Measurements from ENCODE around the gene RPS14.
"Not testable (repeated sequence)": the region's sequence is repeated elsewhere in the genome, so short reads cannot be mapped to it uniquely, and the experiment has no call there.

Gene RPS14

DNA sequence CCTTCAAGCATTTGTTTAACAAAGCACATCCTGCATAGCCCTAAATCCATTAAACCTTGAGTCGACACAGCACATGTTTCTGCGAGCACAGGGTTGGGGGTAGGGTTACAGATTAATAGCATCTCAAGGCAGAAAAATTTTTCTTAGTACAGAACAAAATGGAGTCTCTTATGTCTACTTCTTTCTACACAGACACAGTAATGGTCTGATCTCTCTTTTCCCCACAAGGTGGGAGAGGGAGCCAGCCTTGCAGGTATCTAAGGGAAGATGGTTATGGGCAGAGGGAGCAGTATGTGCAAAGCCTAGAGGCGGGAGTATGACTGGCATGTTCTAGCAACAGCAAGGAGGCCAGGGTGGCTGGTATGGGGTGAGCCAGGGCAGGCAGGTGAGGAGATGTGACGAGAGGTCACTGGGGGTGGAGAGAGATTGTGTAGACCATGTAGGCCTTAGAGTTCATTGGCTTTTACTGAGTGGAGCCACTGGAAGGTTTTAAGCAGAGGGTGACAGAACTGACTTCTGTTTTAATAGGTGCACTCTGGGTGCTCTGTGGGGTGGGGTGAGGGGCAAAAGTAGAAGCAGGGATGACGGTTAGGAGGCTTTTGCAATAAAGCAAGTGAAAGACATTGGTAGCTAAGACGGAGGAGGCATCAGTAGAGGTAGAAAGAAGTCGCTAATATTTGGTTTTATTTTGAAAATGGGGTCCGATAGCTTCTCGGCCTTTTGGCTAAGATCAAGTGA is 5.1 kb upstream of the RPS14 start:
- Mint-ChIP-seq H3K27ac (no peak overlapping the region), H3K4me1 (peaks cover 9% of the 10 kb centered on the region), H3K27me3 (ENCODE audit: low read depth, poor library complexity) (no peaks in the 10 kb centered on the region), H3K9me3 (peaks cover 19% of the 10 kb centered on the region), H3K36me3 (ENCODE audit: low read depth) (peaks cover 6% of the 10 kb centered on the region), H3K4me3 (no peak overlapping the region)
- no peak for DNase-seq
- TF ChIP-seq, protein P1, sequence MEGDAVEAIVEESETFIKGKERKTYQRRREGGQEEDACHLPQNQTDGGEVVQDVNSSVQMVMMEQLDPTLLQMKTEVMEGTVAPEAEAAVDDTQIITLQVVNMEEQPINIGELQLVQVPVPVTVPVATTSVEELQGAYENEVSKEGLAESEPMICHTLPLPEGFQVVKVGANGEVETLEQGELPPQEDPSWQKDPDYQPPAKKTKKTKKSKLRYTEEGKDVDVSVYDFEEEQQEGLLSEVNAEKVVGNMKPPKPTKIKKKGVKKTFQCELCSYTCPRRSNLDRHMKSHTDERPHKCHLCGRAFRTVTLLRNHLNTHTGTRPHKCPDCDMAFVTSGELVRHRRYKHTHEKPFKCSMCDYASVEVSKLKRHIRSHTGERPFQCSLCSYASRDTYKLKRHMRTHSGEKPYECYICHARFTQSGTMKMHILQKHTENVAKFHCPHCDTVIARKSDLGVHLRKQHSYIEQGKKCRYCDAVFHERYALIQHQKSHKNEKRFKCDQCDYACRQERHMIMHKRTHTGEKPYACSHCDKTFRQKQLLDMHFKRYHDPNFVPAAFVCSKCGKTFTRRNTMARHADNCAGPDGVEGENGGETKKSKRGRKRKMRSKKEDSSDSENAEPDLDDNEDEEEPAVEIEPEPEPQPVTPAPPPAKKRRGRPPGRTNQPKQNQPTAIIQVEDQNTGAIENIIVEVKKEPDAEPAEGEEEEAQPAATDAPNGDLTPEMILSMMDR (IDR thresholded peaks at IDR 0.05) = no peak

DNA sequence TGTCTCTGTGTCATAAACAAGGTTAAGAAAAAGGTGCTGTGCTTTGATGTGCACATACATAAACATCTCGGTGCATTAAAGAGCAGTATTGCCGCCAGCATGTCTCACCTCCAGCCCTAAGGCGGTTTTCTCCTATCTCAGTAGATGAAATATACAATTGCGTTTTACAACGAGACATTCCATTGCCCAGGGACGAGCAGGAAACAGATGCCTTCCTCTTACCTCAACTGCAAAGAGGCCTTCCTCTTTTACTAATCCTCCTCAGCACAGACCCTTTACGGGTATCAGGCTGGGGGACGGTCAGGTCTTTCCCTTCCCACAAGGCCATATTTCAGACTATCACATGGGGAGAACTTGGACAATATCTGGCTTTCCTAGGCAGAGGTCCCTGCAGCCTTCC is 4.5 kb upstream of the RPS14 start:
- DNase-seq, H3K4me3 Mint-ChIP-seq: not testable (repeated sequence)
- peaks cover 21% of the 10 kb centered on the region for H3K9me3 Mint-ChIP-seq

GRCh38 chr5:150452914-150453313 is 3.4 kb upstream of the RPS14 start:
- Mint-ChIP-seq H3K9me3 (peaks cover 21% of the 10 kb centered on the region), H3K27ac (no peak overlapping the region), H3K27me3 (ENCODE audit: low read depth, poor library complexity) (no peaks in the 10 kb centered on the region), H3K4me3 (no peak overlapping the region), H3K4me1 (peaks cover 12% of the 10 kb centered on the region), H3K36me3 (ENCODE audit: low read depth) (peaks cover 17% of the 10 kb centered on the region)
- no peak for DNase-seq
- TF ChIP-seq, protein P1 (IDR thresholded peaks at IDR 0.05) = no peak

More for the DNA sequence above, 4.5 kb upstream of the RPS14 start:
- not testable (repeated sequence) for H3K36me3 Mint-ChIP-seq (ENCODE audit: low read depth); H3K27ac Mint-ChIP-seq; H3K4me1 Mint-ChIP-seq; H3K27me3 Mint-ChIP-seq (ENCODE audit: low read depth, poor library complexity)

DNA sequence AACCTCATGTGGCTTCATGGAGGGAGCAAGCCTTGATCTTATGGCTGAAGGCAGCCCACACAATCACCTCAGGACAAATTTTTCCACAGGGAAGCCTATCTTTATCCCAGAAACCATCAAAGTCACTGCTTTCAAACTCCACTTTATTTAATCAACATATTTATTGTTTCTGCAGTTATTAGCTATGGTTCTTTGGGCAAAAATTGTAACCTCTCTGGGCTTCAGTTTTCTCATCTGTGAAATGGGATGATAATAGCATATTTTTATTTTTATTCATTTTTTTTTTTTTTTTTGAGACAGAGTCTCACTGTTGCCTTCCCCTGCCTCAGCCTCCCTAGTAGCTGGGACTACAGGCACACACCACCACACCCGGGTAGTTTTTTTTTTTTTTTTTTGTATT is 2.1 kb upstream of the RPS14 start:
- peaks cover 30% of the 10 kb centered on the region for H3K36me3 Mint-ChIP-seq (ENCODE audit: low read depth)
- H3K4me3 Mint-ChIP-seq = no peak overlapping the region
- H3K27ac Mint-ChIP-seq = no peak overlapping the region
- H3K4me1 Mint-ChIP-seq = peaks cover 24% of the 10 kb centered on the region
- H3K27me3 Mint-ChIP-seq (ENCODE audit: low read depth, poor library complexity) = no peaks in the 10 kb centered on the region
- no peak for DNase-seq
- TF ChIP-seq, protein P1 (IDR thresholded peaks at IDR 0.05) = no peak
- peaks cover 21% of the 10 kb centered on the region for H3K9me3 Mint-ChIP-seq

- Mint-ChIP-seq H3K27ac (peak overlapping the region; percentile 100), H3K36me3 (ENCODE audit: low read depth) (peaks cover 48% of the 10 kb centered on the region), H3K4me3 (peak overlapping the region; percentile 97), H3K27me3 (ENCODE audit: low read depth, poor library complexity) (no peaks in the 10 kb centered on the region), H3K9me3 (peaks cover 21% of the 10 kb centered on the region), H3K4me1 (peaks cover 35% of the 10 kb centered on the region)
- TF ChIP-seq, protein P1 (IDR thresholded peaks at IDR 0.05) = no peak
- DNase-seq = no peak
Observed at GRCh38 chr5:150448952-150449516, 505 bp downstream of the RPS14 start.

DNA sequence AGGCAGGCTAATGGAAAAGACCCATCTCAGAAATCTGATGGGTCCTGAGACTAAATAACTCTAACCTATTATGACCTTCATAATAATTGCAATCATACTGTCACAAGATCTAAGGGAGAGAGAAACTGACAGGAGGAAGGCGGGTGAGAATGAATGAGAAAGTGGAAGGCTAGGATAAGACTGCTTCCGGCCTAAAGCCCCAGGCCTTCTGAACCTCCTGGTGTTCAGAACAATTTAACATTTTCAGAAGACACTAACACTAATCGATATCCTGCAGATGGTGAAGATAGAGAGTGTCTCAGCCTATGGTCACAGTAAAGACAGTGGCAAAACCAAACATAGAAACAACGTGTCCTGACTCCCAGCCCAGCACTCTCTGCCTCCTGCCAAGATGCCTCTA is 1.2 kb downstream of the RPS14 start:
- DNase-seq = no peak
- H3K4me1 Mint-ChIP-seq = peaks cover 35% of the 10 kb centered on the region
- H3K4me3 Mint-ChIP-seq = peak overlapping the region; percentile 97
- H3K36me3 Mint-ChIP-seq (ENCODE audit: low read depth) = peaks cover 55% of the 10 kb centered on the region
- peaks cover 21% of the 10 kb centered on the region for H3K9me3 Mint-ChIP-seq
- no peaks in the 10 kb centered on the region for H3K27me3 Mint-ChIP-seq (ENCODE audit: low read depth, poor library complexity)
- H3K27ac Mint-ChIP-seq = peak overlapping the region; percentile 100
- TF ChIP-seq, protein P1 (IDR thresholded peaks at IDR 0.05) = no peak

Data from nephron progenitor cell (in vitro differentiated cells).